K562 (cell line): Measurements from ENCODE around the gene ABLIM1.

ENCODE experiments used
- BRCA1 ChIP-seq, 2 experiments: fragments of 450-650 bp in 1 of 2; sonication (generic) in 1 of 2; formaldehyde crosslinking in 1 of 2; IDR thresholded peaks; 2 replicates each; pipeline versions ENCODE4 v1.5.0 to v1.6.1; 2017 to 2020; ENCODE audit warnings: mild to moderate bottlenecking in 1 of 2, missing genetic modification reagents in 1 of 2
- CBFB ChIP-seq: sonication (generic); formaldehyde crosslinking; IDR thresholded peaks from 2 replicates; pipeline ENCODE4 v1.4.0; 2020; ENCODE audit warnings: mild to moderate bottlenecking, missing genetic modification reagents
- CTCF ChIP-seq, 3 experiments: IDR thresholded peaks in 2 of 3; conservative IDR thresholded peaks in 1 of 3; 2 replicates each; pipeline ENCODE4 v1.5.1; 2011 to 2012; ENCODE audit warnings: low read length in 3 of 3, mild to moderate bottlenecking in 3 of 3, control low read depth in 2 of 3, improper control_type of control experiment in 1 of 3, inconsistent platforms in 1 of 3, low read depth in 1 of 3, mixed read lengths in 1 of 3, moderate library complexity in 1 of 3; ENCODE audit not compliant: insufficient read depth in 2 of 3
- CUX1 ChIP-seq: fragments of 200-800 bp; sonication (Bioruptor generic); IDR thresholded peaks from 2 replicates; pipeline ENCODE4 v1.6.1; 2016; ENCODE audit warnings: missing genetic modification characterization, missing compliant biosample characterization
- KAT7 ChIP-seq: sonication (generic); formaldehyde crosslinking; IDR thresholded peaks from 2 replicates; pipeline ENCODE4 v1.8.0; 2022; ENCODE audit warnings: missing genetic modification reagents, mild to moderate bottlenecking, borderline replicate concordance
- POLR2A ChIP-seq: fragments of 450-650 bp; conservative IDR thresholded peaks from 2 replicates; pipeline ENCODE4 v1.6.1; 2016
- PPARD ChIP-seq: fragments of 250-450 bp; sonication (Bioruptor Pico); IDR thresholded peaks from 2 replicates; pipeline ENCODE4 v1.8.0; 2022; ENCODE audit warnings: inconsistent platforms, mild to moderate bottlenecking, moderate library complexity
- RAD21 ChIP-seq, 2 experiments: fragments of 250-450 bp in 1 of 2; fragments of 450-650 bp in 1 of 2; sonication (Bioruptor Pico) in 1 of 2; formaldehyde crosslinking in 1 of 2; IDR thresholded peaks in 1 of 2; conservative IDR thresholded peaks in 1 of 2; 2 replicates each; pipeline versions ENCODE4 v1.4.0 to v1.8.0; 2020 to 2022; ENCODE audit warnings: mild to moderate bottlenecking in 2 of 2, moderate library complexity in 1 of 2
- YY1 ChIP-seq, 3 experiments: IDR thresholded peaks; 2 replicates each; pipeline ENCODE4 v1.6.1; 2011; ENCODE audit warnings: low read length in 2 of 3, mild to moderate bottlenecking in 2 of 3, moderate library complexity in 2 of 3, borderline replicate concordance in 1 of 3, control low read depth in 1 of 3, low read depth in 1 of 3; ENCODE audit not compliant: insufficient read depth in 3 of 3, insufficient replicate concordance in 2 of 3, control insufficient read depth in 1 of 3, insufficient read length in 1 of 3; ENCODE audit errors: extremely low read depth in 1 of 3
- ZNF764 ChIP-seq: fragments of 250-450 bp; sonication (Bioruptor Pico); IDR thresholded peaks from 2 replicates; pipeline ENCODE4 v1.4.0; 2020; ENCODE audit warnings: low read depth, mild to moderate bottlenecking, moderate library complexity

GRCh38 chr10:114680543-114681117, 22.6 kb upstream of the ABLIM1 start:
- TF ChIP-seq PPARD (CRISPR knock-in tag) (no peak), CUX1 (CRISPR knock-in tag) (no peak), POLR2A (no peak), RAD21 (CRISPR knock-in tag; conservative IDR thresholded peaks at IDR 0.05 in 1 of 2, IDR thresholded peaks at IDR 0.05 in 1 of 2) (no peak), CBFB (CRISPR knock-in tag) (no peak), CTCF (IDR thresholded peaks at IDR 0.05 in 2 of 3, conservative IDR thresholded peaks at IDR 0.05 in 1 of 3; ENCODE audit: insufficient read depth in 2 of 3, low read depth in 1 of 3, low read length in 3 of 3) (no peak), YY1 (IDR thresholded peaks at IDR 0.05; ENCODE audit: borderline replicate concordance in 1 of 3, control insufficient read depth in 1 of 3, extremely low read depth in 1 of 3, insufficient read depth in 3 of 3, insufficient read length in 1 of 3, insufficient replicate concordance in 2 of 3, low read depth in 1 of 3, low read length in 2 of 3) (no peak), KAT7 (no peak), ZNF764 (no peak), BRCA1 (IDR thresholded peaks at IDR 0.05) (no peak), BRCA1 (CRISPR knock-in tag; IDR thresholded peaks at IDR 0.05) (no peak)
